IMR-90 (cell line): ENCODE measurements around the gene IQSEC1. TPM values are rescaled to one million over a fixed set of nuclear protein-coding genes. Genes with fewer than 3 reads are reported as not detected.
A peak's percentile ranks its signal among the peaks of the same experiment; 100 is the strongest.

Experiments
- ATAC-seq: fragments of 200-7000 bp; cut with Tn5 transposase; 2 replicates; pipeline ENCODE4 v1.9.1; 2020; ENCODE audit warnings: low read depth, mild to moderate bottlenecking, moderate library complexity
- BruUV-seq: library from RNA; stranded (reverse); fragments of 400-500 nt; replicated peaks from 2 replicates; lab custom pipeline; 2021; lab: Mats Ljungman, UMichigan
- CTCF ChIA-PET: fragments of 300-600 bp; formaldehyde crosslinking; extraction: SDS; loops from one replicate; lab custom pipeline; 2021; ENCODE audit warnings: antibody characterized with exemption; lab: Yijun Ruan, JAX
- POLR2A ChIA-PET: fragments of 300-600 bp; sonication (Branson Sonifier 250); formaldehyde crosslinking; loops from one replicate; lab custom pipeline; 2022; ENCODE audit warnings: antibody characterized with exemption; ENCODE audit not compliant: unreplicated experiment; lab: Charles Lee
- DNase-seq: peaks from one replicate; pipeline ENCODE4 v3.0.0; 2013
- H2AFZ ChIP-seq: replicated peaks from 2 replicates; pipeline ENCODE3; 2013; ENCODE audit warnings: low read length, mild to moderate bottlenecking; ENCODE audit not compliant: poor library complexity
- H2AK5ac ChIP-seq: 2 replicates; pipeline ENCODE4 v1.6.1; 2013; ENCODE audit warnings: low read depth, low read length, inconsistent platforms
- H2AK9ac ChIP-seq: replicated peaks from 2 replicates; pipeline ENCODE3; 2013; ENCODE audit warnings: mild to moderate bottlenecking, low read depth, low read length, moderate library complexity; ENCODE audit not compliant: poor library complexity
- H2BK120ac ChIP-seq: 2 replicates; pipeline ENCODE4 v1.6.1; 2013; ENCODE audit warnings: low read depth, low read length, inconsistent platforms
- H2BK15ac ChIP-seq: 3 replicates; pipeline ENCODE4 v1.6.1; 2013; ENCODE audit warnings: low read depth, low read length, inconsistent platforms
- H2BK20ac ChIP-seq: 2 replicates; pipeline ENCODE4 v1.6.1; 2013; ENCODE audit warnings: low read depth, mild to moderate bottlenecking, inconsistent platforms, low read length, moderate library complexity
- H2BK5ac ChIP-seq: 2 replicates; pipeline ENCODE4 v1.6.1; 2013; ENCODE audit warnings: mild to moderate bottlenecking, low read depth, low read length, inconsistent platforms; ENCODE audit not compliant: poor library complexity, severe bottlenecking
- H3K14ac ChIP-seq: replicated peaks from 2 replicates; pipeline ENCODE4 v1.6.1; 2013; ENCODE audit warnings: low read depth, low read length, inconsistent platforms
- H3K18ac ChIP-seq: 2 replicates; pipeline ENCODE4 v1.6.1; 2013; ENCODE audit warnings: low read depth, low read length, control low read depth
- H3K23ac ChIP-seq: 2 replicates; pipeline ENCODE4 v1.6.1; 2013; ENCODE audit warnings: low read depth, low read length, inconsistent platforms
- H3K27ac ChIP-seq: 2 replicates; pipeline ENCODE4 v1.5.1; 2013; ENCODE audit warnings: mild to moderate bottlenecking, control low read depth, low read length; ENCODE audit not compliant: insufficient read depth
- H3K27me3 ChIP-seq: 2 replicates; pipeline ENCODE4 v1.6.1; 2013; ENCODE audit warnings: low read length; ENCODE audit not compliant: control insufficient read depth, insufficient read depth
- H3K36me3 ChIP-seq: 2 replicates; pipeline ENCODE4 v1.6.1; 2013; ENCODE audit warnings: low read length, mixed read lengths; ENCODE audit not compliant: control insufficient read depth, insufficient read depth
- H3K4ac ChIP-seq: 2 replicates; pipeline ENCODE4 v1.6.1; 2013; ENCODE audit warnings: low read depth, low read length, inconsistent platforms
- H3K4me1 ChIP-seq: 2 replicates; pipeline ENCODE4 v1.6.1; 2013; ENCODE audit warnings: low read length, mixed read lengths; ENCODE audit not compliant: control insufficient read depth, insufficient read depth
- H3K4me2 ChIP-seq: 2 replicates; pipeline ENCODE4 v1.6.1; 2013; ENCODE audit warnings: low read depth, mild to moderate bottlenecking, control low read depth, low read length, moderate library complexity
- H3K4me3 ChIP-seq: 2 replicates; pipeline ENCODE4 v1.5.1; 2013; ENCODE audit warnings: low read depth, mild to moderate bottlenecking, control low read depth, low read length, moderate library complexity; ENCODE audit not compliant: insufficient read depth
- H3K56ac ChIP-seq: 2 replicates; pipeline ENCODE4 v1.6.1; 2013; ENCODE audit warnings: low read length, inconsistent platforms; ENCODE audit not compliant: insufficient read depth; ENCODE audit errors: extremely low read depth
- H3K79me1 ChIP-seq, 2 experiments: 2 replicates each; pipeline ENCODE4 v1.6.1; 2013; ENCODE audit warnings: low read length in 2 of 2, inconsistent platforms in 1 of 2, low read depth in 1 of 2
- H3K9ac ChIP-seq: 2 replicates; pipeline ENCODE4 v1.6.1; 2013; ENCODE audit warnings: low read depth, low read length, control low read depth
- H3K9me1 ChIP-seq: 2 replicates; pipeline ENCODE4 v1.6.1; 2013; ENCODE audit warnings: low read length, inconsistent platforms; ENCODE audit not compliant: insufficient read depth
- H3K9me3 ChIP-seq: 2 replicates; pipeline ENCODE4 v1.6.1; 2013; ENCODE audit warnings: low read length; ENCODE audit not compliant: control insufficient read depth, insufficient read depth
- H4K20me1 ChIP-seq: 2 replicates; pipeline ENCODE4 v1.6.1; 2013; ENCODE audit warnings: low read length, inconsistent platforms; ENCODE audit not compliant: insufficient read depth
- H4K5ac ChIP-seq: 2 replicates; pipeline ENCODE4 v1.6.1; 2013; ENCODE audit warnings: mild to moderate bottlenecking, low read depth, low read length, control low read depth
- H4K8ac ChIP-seq, 2 experiments: 2 replicates each; pipeline ENCODE4 v1.6.1; 2013; ENCODE audit warnings: low read depth in 2 of 2, low read length in 2 of 2, control low read depth in 1 of 2, inconsistent platforms in 1 of 2
- H4K91ac ChIP-seq: 2 replicates; pipeline ENCODE4 v1.6.1; 2013; ENCODE audit warnings: low read depth, low read length, inconsistent platforms; ENCODE audit not compliant: insufficient read depth
- BHLHE40 ChIP-seq: fragments of 150-350 bp; IDR thresholded peaks from 2 replicates; pipeline ENCODE4 v1.6.1; 2016; ENCODE audit warnings: mild to moderate bottlenecking, low read depth, low read length
- CTCF ChIP-seq: conservative IDR thresholded peaks from 2 replicates; pipeline ENCODE4 v1.5.1; 2012; ENCODE audit warnings: mild to moderate bottlenecking, low read depth, low read length, improper control_type of control experiment
- FOS ChIP-seq: fragments of 150-350 bp; IDR thresholded peaks from 2 replicates; pipeline ENCODE4 v1.6.1; 2016; ENCODE audit warnings: low read depth, low read length
- MAZ ChIP-seq: IDR thresholded peaks from 2 replicates; pipeline ENCODE4 v1.6.1; 2012; ENCODE audit warnings: low read depth, mild to moderate bottlenecking, low read length, improper control_type of control experiment, moderate library complexity, borderline replicate concordance
- MXI1 ChIP-seq: IDR thresholded peaks from 2 replicates; pipeline ENCODE4 v1.6.1; 2012; ENCODE audit warnings: low read depth, mild to moderate bottlenecking, low read length, moderate library complexity, borderline replicate concordance
- RCOR1 ChIP-seq: IDR thresholded peaks from 2 replicates; pipeline ENCODE4 v1.6.1; 2012; ENCODE audit warnings: mild to moderate bottlenecking, low read length, improper control_type of control experiment; ENCODE audit not compliant: insufficient replicate concordance
- SMC3 ChIP-seq: fragments of 150-350 bp; IDR thresholded peaks from 2 replicates; pipeline ENCODE4 v1.6.1; 2016; ENCODE audit warnings: low read depth, mild to moderate bottlenecking, antibody characterized with exemption, low read length, moderate library complexity
- WGBS, 2 experiments: methylation state at CpG; one replicate each; pipeline versions ENCODE4 v1.1.5 to v1.1.7; 2013; ENCODE audit warnings: missing lambda C conversion rate in 2 of 2; ENCODE audit not compliant: insufficient read length in 1 of 2; ENCODE audit errors: extremely low coverage in 2 of 2; 5-methylcytosine and 5-hydroxymethylcytosine counted together
- dilution Hi-C: fragments of 300-500 bp; cut with HindIII; formaldehyde crosslinking; loops from one replicate; pipeline ENCODE4 v1.14.3; 2018; ENCODE audit warnings: low sequenced_read_pairs; ENCODE audit not compliant: unreplicated experiment
- in situ Hi-C: fragments of 300-500 bp; cut with MboI; formaldehyde crosslinking; loops from 3 replicates; pipeline ENCODE4 v1.14.3; 2019; ENCODE audit warnings: low sequenced_read_pairs, inconsistent platforms, mixed read lengths
- intact Hi-C: fragments of 100-400 bp; cut with micrococcal nuclease; formaldehyde crosslinking; loops from 2 replicates; pipeline ENCODE4 v1.10.0; 2022
- polyA plus RNA-seq, 3 experiments: library from polyadenylated mRNA; depleted of rRNA; stranded (reverse); fragments of >200 nt; gene quantifications; 2 replicates each; pipeline ENCODE4 v1.2.3, GENCODE V29; 2012; ENCODE audit warnings: low replicate concordance in 1 of 3
- total RNA-seq: library from RNA; depleted of rRNA; stranded (reverse); fragments of >200 nt; gene quantifications from 2 replicates; pipeline ENCODE4 v1.2.3, GENCODE V29; 2012
- TF ChIP-seq, protein P1 (sequence below): fragments of 150-350 bp; IDR thresholded peaks from 2 replicates; pipeline ENCODE4 v1.6.1; 2017; ENCODE audit warnings: mild to moderate bottlenecking, antibody characterized with exemption, low read length, low read depth

Gene IQSEC1
- total and polyA plus RNA-seq, 2 of the 4 experiments (the other 2 are of a cell fraction), result 5.9 to 11.9 TPM

GRCh38 chr3:12894629-12895028 is 178.6 kb downstream of the IQSEC1 start:
- peak; percentile 6 for DNase-seq
- no peak overlapping the region for H3K18ac ChIP-seq
- CTCF ChIA-PET, result no interaction called here

More at GRCh38 chr3:12894629-12895028, 178.6 kb downstream of the IQSEC1 start:
- no peak overlapping the region for H3K4me3 ChIP-seq
- H3K4me2 ChIP-seq, result no peak overlapping the region
- TF ChIP-seq FOS (no peak), CTCF (no peak), MXI1 (no peak), RCOR1 (no peak), BHLHE40 (no peak), SMC3 (no peak), MAZ (no peak)
- TF ChIP-seq, protein P1, sequence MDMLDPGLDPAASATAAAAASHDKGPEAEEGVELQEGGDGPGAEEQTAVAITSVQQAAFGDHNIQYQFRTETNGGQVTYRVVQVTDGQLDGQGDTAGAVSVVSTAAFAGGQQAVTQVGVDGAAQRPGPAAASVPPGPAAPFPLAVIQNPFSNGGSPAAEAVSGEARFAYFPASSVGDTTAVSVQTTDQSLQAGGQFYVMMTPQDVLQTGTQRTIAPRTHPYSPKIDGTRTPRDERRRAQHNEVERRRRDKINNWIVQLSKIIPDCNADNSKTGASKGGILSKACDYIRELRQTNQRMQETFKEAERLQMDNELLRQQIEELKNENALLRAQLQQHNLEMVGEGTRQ, result no peak
- H4K91ac ChIP-seq, result no peak overlapping the region
- H3K4me1 ChIP-seq, result no peaks in the 10 kb centered on the region
- in situ Hi-C loops, result loop anchor here (25.0 kb wide), 1 partner anchor 757 kb away; no protein-coding TSS in a partner anchor
- H3K14ac ChIP-seq, result no peak overlapping the region
- ATAC-seq, result no peak
- no peaks in the 10 kb centered on the region for H3K9me1 ChIP-seq
- no peak overlapping the region for H2BK5ac ChIP-seq
- H3K56ac ChIP-seq, result no peak overlapping the region
- H2AK5ac ChIP-seq, result no peak overlapping the region
- no peak overlapping the region for H2AFZ ChIP-seq
- peaks cover 12% of the 10 kb centered on the region for H3K36me3 ChIP-seq
- H4K20me1 ChIP-seq, result no peaks in the 10 kb centered on the region
- H3K27ac ChIP-seq, result no peak overlapping the region
- H2BK120ac ChIP-seq, result no peak overlapping the region
- intact Hi-C loops, result loop anchor here (5.0 to 10.0 kb wide), 2 partner anchors 90 to 187 kb away; no protein-coding TSS in a partner anchor
- no peak overlapping the region for H3K23ac ChIP-seq
- no peak overlapping the region for H2BK15ac ChIP-seq
- no peaks in the 10 kb centered on the region for H3K79me1 ChIP-seq
- no peak overlapping the region for H4K5ac ChIP-seq
- peaks cover 3% of the 10 kb centered on the region for H3K27me3 ChIP-seq
- H3K9me3 ChIP-seq, result no peaks in the 10 kb centered on the region
- no peak overlapping the region for H2BK20ac ChIP-seq
- WGBS, 2 experiments, result 45% methylated on average over 2 of the region's 6 CpGs; no CpG with 5 or more reads in 1 of the 2 experiments
- H3K9ac ChIP-seq, result no peak overlapping the region
- H2AK9ac ChIP-seq, result no peak overlapping the region
- H4K8ac ChIP-seq, result no peak overlapping the region
- BruUV-seq, result no TSS peak
- dilution Hi-C loops, result no loop called here
- POLR2A ChIA-PET, result no interaction called here
- no peak overlapping the region for H3K4ac ChIP-seq
